SJSA1 (cell line): ENCODE results near the gene TDRD1. TPM values are rescaled to one million over a fixed set of nuclear protein-coding genes. Genes with fewer than 3 reads are reported as not detected.

Experiments
- DNase-seq, 2 experiments: peaks; one replicate each; pipeline ENCODE4 v3.0.0-alpha.2; 2015 to 2020; ENCODE audit warnings: low spot score in 2 of 2, low read depth in 1 of 2
- H3K27ac ChIP-seq: fragments of 250-450 bp; sonication (Bioruptor Pico); 2 replicates; pipeline ENCODE4 v1.5.1; 2020; ENCODE audit warnings: mild to moderate bottlenecking, moderate library complexity
- H3K27me3 ChIP-seq: fragments of 250-450 bp; sonication (Bioruptor Pico); replicated peaks from 2 replicates; pipeline ENCODE4 v1.5.1; 2020; ENCODE audit warnings: mild to moderate bottlenecking, moderate library complexity
- H3K36me3 ChIP-seq: fragments of 250-450 bp; sonication (Bioruptor Pico); 2 replicates; pipeline ENCODE4 v1.5.1; 2020; ENCODE audit warnings: mild to moderate bottlenecking
- H3K4me1 ChIP-seq: fragments of 250-450 bp; sonication (Bioruptor Pico); replicated peaks from 2 replicates; pipeline ENCODE4 v1.6.1; 2021; ENCODE audit warnings: mild to moderate bottlenecking
- H3K4me3 ChIP-seq: fragments of 250-450 bp; sonication (Bioruptor Pico); 2 replicates; pipeline ENCODE4 v1.5.1; 2020; ENCODE audit warnings: mild to moderate bottlenecking
- H3K9me3 ChIP-seq: fragments of 250-450 bp; sonication (Bioruptor Pico); replicated peaks from 2 replicates; pipeline ENCODE4 v1.5.1; 2020; ENCODE audit warnings: mild to moderate bottlenecking
- total RNA-seq: library from RNA; depleted of rRNA; stranded (reverse); fragments of >200 nt; shearing (Covaris generic); gene quantifications from 2 replicates; pipeline ENCODE4 v1.2.3, GENCODE V29; 2014

TDRD1 gene
- total RNA-seq, 1 experiment from 2014 or later: not detected

DNA sequence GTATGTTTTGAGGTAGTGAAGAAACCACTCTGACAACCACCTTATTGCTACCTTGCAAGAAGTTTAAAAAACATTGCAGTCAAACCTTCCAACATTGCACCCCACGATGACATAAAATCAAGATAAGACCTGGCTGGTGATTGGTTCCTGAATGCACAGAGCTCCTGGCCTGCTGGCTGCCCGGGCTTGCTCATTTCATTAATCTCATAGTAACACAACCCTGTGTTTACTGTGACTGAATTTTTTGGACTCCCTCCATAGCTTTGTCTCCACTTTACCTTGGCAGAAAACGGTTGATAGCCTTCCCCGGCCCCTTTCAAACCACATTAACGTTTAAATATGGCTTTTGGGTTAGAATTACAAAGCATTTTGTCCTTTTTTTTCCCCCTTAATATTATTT, 87.4 kb downstream of the TDRD1 start:
- no peaks in the 10 kb centered on the region for H3K36me3 ChIP-seq
- H3K4me1 ChIP-seq: peaks cover 14% of the 10 kb centered on the region
- no peak overlapping the region for H3K27ac ChIP-seq
- H3K9me3 ChIP-seq: no peaks in the 10 kb centered on the region
- no peak for DNase-seq
- H3K4me3 ChIP-seq: no peak overlapping the region
- H3K27me3 ChIP-seq: no peaks in the 10 kb centered on the region

DNA sequence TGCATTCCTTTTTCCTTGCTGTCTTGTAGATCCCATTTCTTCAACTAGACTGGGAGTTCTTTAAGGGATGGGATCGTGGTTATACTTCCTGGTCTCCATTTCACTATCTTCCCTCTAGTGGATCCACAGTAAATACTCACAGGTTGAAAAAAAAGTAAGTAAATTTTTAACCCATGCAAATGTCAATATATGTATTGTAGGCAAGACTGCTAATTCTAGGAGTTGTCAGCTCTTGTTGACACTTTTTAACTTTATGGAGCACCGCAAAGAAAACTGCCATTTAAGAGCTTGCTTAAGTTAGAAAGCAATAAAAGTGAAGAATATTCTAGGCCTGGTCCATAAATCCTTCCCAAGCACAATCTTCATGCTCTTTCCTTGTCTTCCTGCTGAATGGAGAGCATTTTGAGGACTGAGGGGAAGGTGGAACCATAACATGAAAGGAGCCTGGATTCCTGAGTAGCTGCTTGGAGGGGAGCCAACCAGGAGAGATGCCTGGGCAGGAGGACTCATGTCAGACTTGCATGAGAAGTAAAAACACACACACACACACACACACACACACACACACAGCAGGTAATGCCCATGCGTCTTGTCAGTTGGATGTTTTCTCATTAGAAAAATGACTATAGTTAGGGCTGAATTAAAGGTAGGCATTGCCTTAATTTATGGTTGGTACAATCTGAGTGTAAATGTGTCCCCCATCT, 92.1 kb downstream of the TDRD1 start:
- Histone ChIP-seq H3K9me3 (no peaks in the 10 kb centered on the region), H3K36me3 (no peaks in the 10 kb centered on the region), H3K27ac (peak overlapping the region; percentile 52), H3K27me3 (no peaks in the 10 kb centered on the region), H3K4me3 (no peak overlapping the region), H3K4me1 (peaks cover 28% of the 10 kb centered on the region)
- peak in 1 of 2 experiments; percentile 83 for DNase-seq

GRCh38 chr10:114271779-114272167, 92.6 kb downstream of the TDRD1 start:
- H3K27me3 ChIP-seq: no peaks in the 10 kb centered on the region
- peak overlapping the region; percentile 52 for H3K27ac ChIP-seq
- no peaks in the 10 kb centered on the region for H3K36me3 ChIP-seq
- peaks cover 34% of the 10 kb centered on the region for H3K4me1 ChIP-seq
- DNase-seq: peak; percentile 87 to 95
- no peaks in the 10 kb centered on the region for H3K9me3 ChIP-seq
- no peak overlapping the region for H3K4me3 ChIP-seq

DNA sequence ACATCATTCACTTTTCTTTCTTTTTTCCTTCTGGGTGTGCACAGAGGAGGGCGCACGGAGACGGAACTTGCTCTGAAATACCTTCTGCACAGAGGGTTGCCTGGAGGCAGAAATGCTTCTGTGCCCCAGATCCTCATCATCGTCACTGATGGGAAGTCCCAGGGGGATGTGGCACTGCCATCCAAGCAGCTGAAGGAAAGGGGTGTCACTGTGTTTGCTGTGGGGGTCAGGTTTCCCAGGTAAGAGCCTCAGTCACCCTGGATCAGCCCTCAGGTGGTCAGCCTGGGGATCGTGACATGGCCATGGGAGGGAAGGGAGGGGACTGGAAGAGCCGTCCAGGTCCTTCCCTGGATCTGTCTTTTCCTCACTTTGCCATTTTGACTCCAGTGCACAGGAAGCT, 93.5 kb downstream of the TDRD1 start:
- Histone ChIP-seq H3K27me3 (no peaks in the 10 kb centered on the region), H3K4me1 (peaks cover 34% of the 10 kb centered on the region), H3K36me3 (no peaks in the 10 kb centered on the region), H3K9me3 (no peaks in the 10 kb centered on the region), H3K27ac (no peak overlapping the region), H3K4me3 (no peak overlapping the region)
- DNase-seq: no peak

GRCh38 chr10:114273910-114274309, 94.8 kb downstream of the TDRD1 start:
- no peaks in the 10 kb centered on the region for H3K36me3 ChIP-seq
- DNase-seq: no peak

DNA sequence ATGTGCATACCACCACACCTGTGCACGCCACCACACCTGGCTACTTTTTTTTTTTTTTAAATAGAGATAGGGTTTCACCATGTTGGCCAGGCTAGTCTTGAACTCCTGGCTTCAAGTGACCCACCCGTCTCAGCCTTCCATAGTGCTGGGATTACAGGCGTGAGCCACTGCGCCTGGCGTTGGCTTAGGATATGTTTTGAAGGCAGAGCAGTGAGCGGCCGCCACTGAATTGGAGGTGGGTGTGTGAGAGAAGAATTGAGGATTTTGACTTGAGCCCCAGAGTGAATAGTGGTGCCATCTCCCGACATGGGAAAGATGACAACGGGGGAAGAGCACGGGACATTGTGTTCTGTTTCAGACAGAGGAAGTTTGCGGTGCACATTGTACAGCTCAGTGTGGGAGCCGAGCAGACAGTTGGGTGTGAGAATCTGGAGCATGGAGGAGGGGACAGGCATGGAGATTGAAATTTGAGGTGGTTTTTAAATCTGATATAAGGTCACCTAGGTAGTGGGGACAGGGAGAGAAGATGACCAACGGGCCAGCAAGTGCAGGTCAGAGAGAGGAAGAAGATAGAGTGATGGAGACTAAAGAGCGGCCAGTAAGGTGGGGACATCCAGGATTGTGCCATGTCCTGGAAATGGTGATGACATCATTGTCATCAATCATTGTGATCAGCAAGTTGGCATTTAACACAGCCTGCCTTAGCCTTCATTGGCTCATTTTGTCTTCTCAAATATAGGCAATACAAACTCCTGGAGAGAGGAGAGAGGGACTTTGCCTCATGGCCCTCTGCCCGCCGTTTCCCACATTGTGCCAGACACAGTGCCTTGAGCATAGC, 95.7 kb downstream of the TDRD1 start:
- H3K27ac ChIP-seq: no peak overlapping the region
- H3K4me1 ChIP-seq: peaks cover 34% of the 10 kb centered on the region
- no peak for DNase-seq
- no peaks in the 10 kb centered on the region for H3K9me3 ChIP-seq
- H3K27me3 ChIP-seq: no peaks in the 10 kb centered on the region
- no peaks in the 10 kb centered on the region for H3K36me3 ChIP-seq
- H3K4me3 ChIP-seq: no peak overlapping the region

More at GRCh38 chr10:114273910-114274309, 94.8 kb downstream of the TDRD1 start:
- no peaks in the 10 kb centered on the region for H3K9me3 ChIP-seq
- H3K4me3 ChIP-seq: no peak overlapping the region
- H3K27me3 ChIP-seq: no peaks in the 10 kb centered on the region
- H3K27ac ChIP-seq: no peak overlapping the region
- peaks cover 34% of the 10 kb centered on the region for H3K4me1 ChIP-seq

GRCh38 chr10:114276066-114276465, 96.9 kb downstream of the TDRD1 start:
- DNase-seq: no peak
- no peaks in the 10 kb centered on the region for H3K27me3 ChIP-seq
- H3K9me3 ChIP-seq: no peaks in the 10 kb centered on the region
- no peaks in the 10 kb centered on the region for H3K36me3 ChIP-seq
- no peak overlapping the region for H3K4me3 ChIP-seq
- H3K4me1 ChIP-seq: peaks cover 28% of the 10 kb centered on the region
- no peak overlapping the region for H3K27ac ChIP-seq

DNA sequence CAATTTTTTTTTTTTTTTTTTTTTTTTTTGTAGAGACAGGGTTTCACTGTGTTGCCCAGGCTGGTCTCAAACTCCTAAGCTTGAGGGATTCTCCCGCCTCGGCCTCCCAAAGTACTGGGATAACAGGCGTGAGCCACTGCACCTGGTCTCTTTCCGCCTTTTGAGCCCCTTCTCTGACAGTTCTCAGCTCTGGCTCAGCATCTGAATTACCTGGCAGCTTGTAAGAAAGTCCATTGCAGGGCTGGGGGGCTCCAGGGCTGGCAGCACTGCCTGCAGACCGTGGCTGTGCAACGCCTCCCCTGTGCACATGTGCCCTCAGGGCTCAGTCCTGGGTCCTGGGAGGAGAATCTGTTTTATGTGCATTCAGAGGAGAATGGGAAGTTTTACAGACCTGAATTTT, 97.5 kb downstream of the TDRD1 start:
- no peaks in the 10 kb centered on the region for H3K27me3 ChIP-seq
- no peaks in the 10 kb centered on the region for H3K9me3 ChIP-seq
- DNase-seq: no peak
- H3K4me1 ChIP-seq: peaks cover 22% of the 10 kb centered on the region
- H3K4me3 ChIP-seq: no peak overlapping the region
- no peaks in the 10 kb centered on the region for H3K36me3 ChIP-seq
- no peak overlapping the region for H3K27ac ChIP-seq

DNA sequence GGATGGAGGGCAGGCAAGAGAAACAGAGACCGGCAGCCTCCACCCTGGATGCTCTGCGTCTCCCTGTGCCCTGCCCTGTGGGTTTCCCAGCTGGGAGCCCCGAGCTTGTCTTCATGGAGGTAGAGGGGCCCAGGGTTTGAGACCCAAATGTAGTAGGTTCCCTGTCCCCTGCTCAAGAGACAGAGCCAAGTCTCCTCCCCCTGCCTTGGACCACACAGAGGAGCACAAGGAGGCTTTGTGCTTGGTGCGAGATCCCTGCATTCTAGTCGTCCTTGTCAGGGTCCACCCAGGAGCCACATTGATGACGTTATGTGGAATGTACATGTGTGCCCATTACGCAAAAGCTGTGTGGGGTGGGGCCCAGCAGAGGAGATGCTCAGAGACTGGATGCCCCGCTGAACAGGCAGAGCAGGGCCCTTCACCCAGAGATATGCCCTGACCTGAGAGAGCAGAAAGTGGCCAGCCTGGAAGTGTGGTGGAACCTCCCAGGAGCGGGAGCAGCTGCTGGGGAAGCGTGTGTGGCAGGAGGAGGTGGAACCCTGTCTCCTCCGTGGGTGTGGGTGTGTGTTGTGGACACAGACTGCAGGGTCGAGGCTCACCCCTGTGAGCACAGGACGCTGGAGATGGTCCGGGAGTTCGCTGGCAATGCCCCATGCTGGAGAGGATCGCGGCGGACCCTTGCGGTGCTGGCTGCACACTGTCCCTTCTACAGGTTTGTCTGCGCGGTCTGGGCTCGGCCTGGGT, 99.2 kb downstream of the TDRD1 start:
- no peaks in the 10 kb centered on the region for H3K27me3 ChIP-seq
- no peak for DNase-seq
- H3K4me3 ChIP-seq: no peak overlapping the region
- H3K4me1 ChIP-seq: peaks cover 11% of the 10 kb centered on the region
- H3K36me3 ChIP-seq: no peaks in the 10 kb centered on the region
- H3K27ac ChIP-seq: no peak overlapping the region
- H3K9me3 ChIP-seq: no peaks in the 10 kb centered on the region

GRCh38 chr10:114278884-114279191, 99.7 kb downstream of the TDRD1 start:
- Histone ChIP-seq H3K27me3 (no peaks in the 10 kb centered on the region), H3K9me3 (no peaks in the 10 kb centered on the region), H3K27ac (no peak overlapping the region), H3K36me3 (no peaks in the 10 kb centered on the region), H3K4me3 (no peak overlapping the region), H3K4me1 (peaks cover 11% of the 10 kb centered on the region)
- DNase-seq: no peak

GRCh38 chr10:114279289-114279688, 100.1 kb downstream of the TDRD1 start:
- Histone ChIP-seq H3K27ac (no peak overlapping the region), H3K27me3 (no peaks in the 10 kb centered on the region), H3K9me3 (no peaks in the 10 kb centered on the region), H3K4me3 (no peak overlapping the region), H3K36me3 (no peaks in the 10 kb centered on the region), H3K4me1 (peaks cover 11% of the 10 kb centered on the region)
- DNase-seq: no peak

GRCh38 chr10:114279901-114280644, 100.9 kb downstream of the TDRD1 start:
- Histone ChIP-seq H3K27me3 (no peaks in the 10 kb centered on the region), H3K4me3 (no peak overlapping the region), H3K27ac (no peak overlapping the region), H3K4me1 (peaks cover 11% of the 10 kb centered on the region), H3K36me3 (no peaks in the 10 kb centered on the region), H3K9me3 (no peaks in the 10 kb centered on the region)
- no peak for DNase-seq

DNA sequence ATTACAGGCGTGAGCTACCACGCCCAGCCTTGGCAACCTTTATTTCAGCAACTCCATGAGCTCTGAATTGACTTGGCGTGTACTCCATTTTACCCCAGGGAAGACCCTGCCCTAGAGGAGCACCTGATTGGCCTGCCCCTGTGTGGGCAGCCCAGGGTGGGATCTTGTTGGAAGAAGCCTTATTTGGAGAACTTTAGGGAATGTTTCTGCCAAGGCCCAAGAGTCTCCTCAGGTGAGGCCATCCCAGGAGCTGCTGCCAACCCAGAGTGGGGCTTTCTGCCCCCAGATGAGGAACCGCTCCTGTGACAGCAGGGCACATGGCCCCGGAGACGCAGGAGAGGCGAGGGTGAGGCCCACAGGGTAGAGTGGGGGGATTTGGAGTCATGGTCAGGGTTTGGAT, 101.9 kb downstream of the TDRD1 start:
- DNase-seq: no peak
- no peaks in the 10 kb centered on the region for H3K36me3 ChIP-seq
- no peak overlapping the region for H3K4me3 ChIP-seq
- no peak overlapping the region for H3K27ac ChIP-seq
- peaks cover 8% of the 10 kb centered on the region for H3K4me1 ChIP-seq
- no peaks in the 10 kb centered on the region for H3K9me3 ChIP-seq
- H3K27me3 ChIP-seq: no peaks in the 10 kb centered on the region
